ENCODE data around the gene CDH23. TPM values are rescaled to one million over a fixed set of nuclear protein-coding genes. Genes with fewer than 3 reads are reported as not detected.

The CDH23 gene
- total and polyA plus RNA-seq, 9 of the 15 experiments (the other 6 are each of a cell fraction or from before 2014, with no cell fraction given) = 0.18 to 1.2 (median 0.47) TPM

DNA sequence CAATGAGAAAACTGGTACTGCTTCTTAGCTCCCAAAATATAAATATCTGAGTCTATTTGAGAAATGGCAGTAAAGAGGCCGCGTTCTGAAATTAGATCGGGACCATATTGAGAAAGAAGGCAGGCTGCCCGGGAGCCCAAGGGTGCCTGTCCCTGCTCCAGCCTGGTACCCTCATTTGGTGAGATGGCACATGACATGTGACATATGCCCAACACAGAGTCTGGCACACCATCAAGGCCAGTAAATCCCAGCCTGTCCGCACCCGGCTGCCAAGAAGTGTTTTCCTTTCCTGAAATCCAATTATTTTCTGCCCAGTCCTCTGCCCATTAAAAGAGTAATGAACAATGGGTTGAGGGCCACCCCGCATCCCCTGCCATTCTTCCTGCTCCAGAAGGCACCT is 66.4 kb downstream of the CDH23 start:
- POLR2A ChIA-PET = no interaction called here
- H3K4me1 ChIP-seq (replicated peaks in 1 of 2; ENCODE audit: control insufficient read depth in 2 of 2, insufficient read depth in 2 of 2, low read length in 2 of 2) = peaks cover 0 to 7% of the 10 kb centered on the region in 2 experiments; a peak in 2 of 5 replicates
- H3K36me3 ChIP-seq (ENCODE audit: control insufficient read depth, insufficient read depth, low read length) = no peaks in the 10 kb centered on the region
- H3K27ac ChIP-seq (ENCODE audit: extremely low read depth, low read depth, low read length) = no peak overlapping the region
- H3K9me3 ChIP-seq (replicated peaks; ENCODE audit: control insufficient read depth, insufficient read depth, low read depth, low read length) = no peaks in the 10 kb centered on the region
- DNase-seq (ENCODE audit: extremely low read depth in 1 of 4, low spot score in 3 of 4) = no peak
- H3K27me3 ChIP-seq (ENCODE audit: control insufficient read depth in 2 of 2, insufficient read depth in 2 of 2, low read length in 2 of 2) = peaks cover 64 to 85% of the 10 kb centered on the region in 2 experiments
- no peaks in the 10 kb centered on the region for H3K9me1 ChIP-seq (ENCODE audit: control insufficient read depth, insufficient read depth, low read length)
- in situ Hi-C loops (cut with MboI) = no loop called here
- FAIRE-seq = no peak
- no peak overlapping the region for H2AFZ ChIP-seq (ENCODE audit: low read depth, low read length)
- no TSS peak for BruUV-seq (replicated peaks)
- peaks cover 7% of the 10 kb centered on the region for H4K20me1 ChIP-seq (replicated peaks; ENCODE audit: control insufficient read depth, insufficient read depth, low read length)
- CTCF ChIA-PET (ENCODE audit: low intra/inter-chr PET ratio) = no interaction called here
- 5% methylated on average over 7 of the region's 7 CpGs for WGBS (ENCODE audit: insufficient coverage, low coverage, missing lambda C conversion rate)
- H3K79me2 ChIP-seq (ENCODE audit: control insufficient read depth, insufficient read depth, low read length) = no peaks in the 10 kb centered on the region
- intact Hi-C loops (cut with micrococcal nuclease) = no loop called here
- no peak overlapping the region for H3K4me3 ChIP-seq
- H3K4me2 ChIP-seq (ENCODE audit: insufficient read depth, low read length) = no peak overlapping the region
- no peak for ATAC-seq
- no peak overlapping the region for H3K9ac ChIP-seq (ENCODE audit: insufficient read depth in 1 of 2, low read depth in 2 of 2, low read length in 2 of 2)
- TF ChIP-seq, protein P1, sequence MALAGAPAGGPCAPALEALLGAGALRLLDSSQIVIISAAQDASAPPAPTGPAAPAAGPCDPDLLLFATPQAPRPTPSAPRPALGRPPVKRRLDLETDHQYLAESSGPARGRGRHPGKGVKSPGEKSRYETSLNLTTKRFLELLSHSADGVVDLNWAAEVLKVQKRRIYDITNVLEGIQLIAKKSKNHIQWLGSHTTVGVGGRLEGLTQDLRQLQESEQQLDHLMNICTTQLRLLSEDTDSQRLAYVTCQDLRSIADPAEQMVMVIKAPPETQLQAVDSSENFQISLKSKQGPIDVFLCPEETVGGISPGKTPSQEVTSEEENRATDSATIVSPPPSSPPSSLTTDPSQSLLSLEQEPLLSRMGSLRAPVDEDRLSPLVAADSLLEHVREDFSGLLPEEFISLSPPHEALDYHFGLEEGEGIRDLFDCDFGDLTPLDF (CRISPR knock-in tag; IDR thresholded peaks at IDR 0.05) = no peak
- TF ChIP-seq XRCC3 (IDR thresholded peaks at IDR 0.05) = no peak
- no peak for TF ChIP-seq PKNOX1 (IDR thresholded peaks at IDR 0.05)
- no peak for TF ChIP-seq ZNF311 (CRISPR knock-in tag; IDR thresholded peaks at IDR 0.05)
- TF ChIP-seq ELF4 (CRISPR knock-in tag; IDR thresholded peaks at IDR 0.05) = no peak
- no peak for TF ChIP-seq CHD7 (IDR thresholded peaks at IDR 0.05; ENCODE audit: low read depth, low read length)
- no peak for TF ChIP-seq NONO (IDR thresholded peaks at IDR 0.05; ENCODE audit: low read depth in 2 of 2, low read length in 1 of 2)
